ENCODE measurements around the gene FIGNL1. TPM values are rescaled to one million over a fixed set of nuclear protein-coding genes. Genes with fewer than 3 reads are reported as not detected.

Gene FIGNL1
- total and polyA plus RNA-seq, 12 donors, result 1.7 to 6.6 (median 4.8) TPM

DNA sequence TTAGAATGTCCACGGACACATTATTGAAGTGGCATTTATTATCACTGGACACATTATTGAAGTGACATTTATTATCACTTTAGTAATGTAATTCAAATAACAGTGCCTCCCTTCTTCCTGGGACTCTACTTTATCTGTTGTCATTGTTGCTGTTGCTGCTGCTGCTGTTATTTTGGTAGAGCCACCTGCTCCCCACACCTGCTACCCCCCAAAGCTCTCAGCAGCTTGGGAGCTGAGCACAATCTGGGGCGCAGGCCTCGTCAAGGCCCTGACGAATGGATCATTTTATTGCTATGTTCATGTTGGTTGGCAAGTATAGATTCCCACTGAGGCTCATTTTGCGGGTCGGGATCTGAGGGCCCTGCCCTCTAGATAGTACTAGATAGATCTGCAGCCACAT lies 24.8 kb downstream of the FIGNL1 start:
- WGBS, 2 donors, result 87 to 91% methylated on average over 6 of the region's 6 CpGs
- intact Hi-C loops (cut with DNase I), result no loop called here
- Histone ChIP-seq H3K27ac (no peak overlapping the region), H3K27me3 (peaks cover 0 to 2% (median 0%) of the 10 kb centered on the region in 7 donors), H3K36me3 (no peaks in the 10 kb centered on the region), H3K9me3 (no peaks in the 10 kb centered on the region), H3K4me1 (no peaks in the 10 kb centered on the region), H3K4me3 (no peak overlapping the region)
- TF ChIP-seq, protein P1, sequence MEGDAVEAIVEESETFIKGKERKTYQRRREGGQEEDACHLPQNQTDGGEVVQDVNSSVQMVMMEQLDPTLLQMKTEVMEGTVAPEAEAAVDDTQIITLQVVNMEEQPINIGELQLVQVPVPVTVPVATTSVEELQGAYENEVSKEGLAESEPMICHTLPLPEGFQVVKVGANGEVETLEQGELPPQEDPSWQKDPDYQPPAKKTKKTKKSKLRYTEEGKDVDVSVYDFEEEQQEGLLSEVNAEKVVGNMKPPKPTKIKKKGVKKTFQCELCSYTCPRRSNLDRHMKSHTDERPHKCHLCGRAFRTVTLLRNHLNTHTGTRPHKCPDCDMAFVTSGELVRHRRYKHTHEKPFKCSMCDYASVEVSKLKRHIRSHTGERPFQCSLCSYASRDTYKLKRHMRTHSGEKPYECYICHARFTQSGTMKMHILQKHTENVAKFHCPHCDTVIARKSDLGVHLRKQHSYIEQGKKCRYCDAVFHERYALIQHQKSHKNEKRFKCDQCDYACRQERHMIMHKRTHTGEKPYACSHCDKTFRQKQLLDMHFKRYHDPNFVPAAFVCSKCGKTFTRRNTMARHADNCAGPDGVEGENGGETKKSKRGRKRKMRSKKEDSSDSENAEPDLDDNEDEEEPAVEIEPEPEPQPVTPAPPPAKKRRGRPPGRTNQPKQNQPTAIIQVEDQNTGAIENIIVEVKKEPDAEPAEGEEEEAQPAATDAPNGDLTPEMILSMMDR (IDR thresholded peaks at IDR 0.05), result no peak
- no peak for DNase-seq
- no peak for ATAC-seq

DNA sequence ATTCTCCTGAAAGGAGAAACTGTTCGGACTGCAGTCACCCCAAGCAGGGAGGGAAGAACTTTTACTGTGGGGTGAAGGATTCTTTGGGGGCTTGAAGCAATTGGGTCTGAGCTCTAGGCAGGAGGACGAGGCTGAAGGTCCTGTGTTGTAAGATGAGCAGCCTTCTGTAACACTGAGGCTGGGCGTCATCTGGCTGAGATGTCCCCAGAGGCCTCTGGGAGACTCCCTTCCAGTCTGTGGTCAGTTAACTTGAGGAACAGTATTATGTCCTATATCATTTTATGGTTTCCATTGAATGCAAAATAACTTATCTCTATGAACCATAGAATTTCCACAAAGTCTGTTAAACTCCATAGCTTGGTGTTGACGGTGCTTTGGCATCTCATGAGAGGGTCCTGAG lies 26.3 kb downstream of the FIGNL1 start:
- ATAC-seq (no peak), DNase-seq (no peak)
- intact Hi-C loops (cut with DNase I), result no loop called here
- H3K36me3 ChIP-seq, result no peaks in the 10 kb centered on the region
- no peaks in the 10 kb centered on the region for H3K9me3 ChIP-seq
- no peak overlapping the region for H3K27ac ChIP-seq
- H3K4me1 ChIP-seq, result no peaks in the 10 kb centered on the region
- H3K4me3 ChIP-seq, result no peak overlapping the region
- TF ChIP-seq, protein P1 (IDR thresholded peaks at IDR 0.05), result no peak
- WGBS, 2 donors, result 55 to 79% methylated on average over 4 of the region's 4 CpGs
- H3K27me3 ChIP-seq, result peaks cover 0 to 4% (median 0%) of the 10 kb centered on the region in 7 donors

DNA sequence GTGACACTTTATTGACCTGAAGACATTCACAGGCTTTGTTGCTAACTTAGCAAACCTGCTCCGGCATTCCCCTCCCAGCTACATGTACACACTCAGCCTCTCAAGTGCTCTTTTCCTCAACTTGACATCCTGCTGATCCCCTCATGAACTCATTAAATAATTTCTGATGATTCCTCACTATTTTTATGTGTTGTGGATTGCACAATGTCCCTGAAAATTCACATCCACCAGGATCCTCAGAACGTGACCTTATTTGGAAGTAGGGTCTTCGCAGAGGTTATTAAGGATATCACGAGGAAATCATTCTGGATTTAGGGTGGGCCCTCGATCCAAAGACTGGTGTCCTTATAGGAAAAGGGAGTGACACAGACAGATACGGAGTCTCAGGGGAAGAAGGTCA lies 27.3 kb downstream of the FIGNL1 start:
- Histone ChIP-seq H3K4me3 (no peak overlapping the region), H3K27ac (no peak overlapping the region), H3K36me3 (no peaks in the 10 kb centered on the region), H3K27me3 (peaks cover 0 to 4% (median 0%) of the 10 kb centered on the region in 7 donors), H3K9me3 (no peaks in the 10 kb centered on the region), H3K4me1 (peaks cover 0 to 2% (median 0%) of the 10 kb centered on the region in 9 donors)
- TF ChIP-seq, protein P1 (IDR thresholded peaks at IDR 0.05), result no peak
- DNase-seq (no peak), ATAC-seq (no peak)
- WGBS, 2 donors, result 73 to 80% methylated on average over 6 of the region's 6 CpGs
- intact Hi-C loops (cut with DNase I), result no loop called here

DNA sequence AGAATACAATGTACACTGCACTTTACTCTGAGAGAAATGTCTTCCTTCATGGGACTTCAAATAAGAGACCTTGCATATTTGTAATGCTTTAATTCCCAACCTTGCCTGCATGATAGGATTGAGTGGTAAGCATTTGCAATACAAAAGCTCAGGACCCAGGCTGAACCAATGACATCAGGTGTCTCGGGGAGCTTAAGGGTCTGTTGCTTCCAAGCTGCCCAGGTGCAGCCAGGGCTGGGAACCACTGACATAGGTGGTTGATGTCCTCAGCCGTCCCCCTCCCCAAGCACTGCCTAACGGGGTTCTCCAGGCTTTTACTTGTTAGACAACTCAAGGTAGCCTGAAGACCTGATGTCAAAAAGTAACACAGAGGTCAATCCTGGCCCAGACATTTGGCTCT lies 29.1 kb downstream of the FIGNL1 start:
- WGBS, 2 donors, result 62 to 75% methylated on average over 3 of the region's 3 CpGs
- intact Hi-C loops (cut with DNase I), result no loop called here
- peaks cover 0 to 19% (median 0%) of the 10 kb centered on the region in 9 donors for H3K4me1 ChIP-seq

More for the DNA sequence above, 29.1 kb downstream of the FIGNL1 start:
- no peak for ATAC-seq
- Histone ChIP-seq H3K27ac (no peak overlapping the region), H3K9me3 (no peaks in the 10 kb centered on the region), H3K27me3 (peaks cover 0 to 4% (median 0%) of the 10 kb centered on the region in 7 donors), H3K36me3 (no peaks in the 10 kb centered on the region), H3K4me3 (no peak overlapping the region)
- TF ChIP-seq, protein P1 (IDR thresholded peaks at IDR 0.05), result no peak
- no peak for DNase-seq
